K562 (cell line): ENCODE measurements around the gene TMEM150C. TPM values are rescaled to one million over a fixed set of nuclear protein-coding genes. Genes with fewer than 3 reads are reported as not detected.

Source experiments
- ATAC-seq: fragments of 200-7000 bp; cut with Tn5 transposase; 3 replicates; pipeline ENCODE4 v1.9.1; 2020; ENCODE audit warnings: moderate library complexity
- BruUV-seq: library from RNA; stranded (reverse); fragments of 400-500 nt; replicated peaks from 2 replicates; lab custom pipeline; 2021; lab: Mats Ljungman, UMichigan
- CTCF ChIA-PET: fragments of 300-600 bp; formaldehyde crosslinking; extraction: SDS; loops from one replicate; lab custom pipeline; 2021; ENCODE audit warnings: low intra/inter-chr PET ratio; lab: Yijun Ruan, JAX
- POLR2A ChIA-PET: fragments of 300-600, 350-650 bp; sonication (Branson Sonifier 250); formaldehyde crosslinking; extraction: SDS; loops from one replicate; lab custom pipeline; 2021; ENCODE audit warnings: antibody characterized with exemption, inconsistent platforms; lab: Yijun Ruan, JAX
- DNase-seq, 4 experiments: peaks; one replicate each; pipeline versions ENCODE4 v3.0.0 to v3.0.0-alpha.2; 2011 to 2018; ENCODE audit warnings: low spot score in 3 of 4, mixed read lengths in 3 of 4; ENCODE audit errors: extremely low read depth in 1 of 4
- FAIRE-seq: peaks from 2 replicates; lab custom pipeline; 2011; peaks lifted over from hg19 to GRCh38; lab: Jason Lieb, UNC
- H2AFZ ChIP-seq: 2 replicates; pipeline ENCODE4 v1.6.0; 2011; ENCODE audit warnings: low read depth, low read length, control low read depth, inconsistent platforms
- H3K27ac ChIP-seq: fragments of 200-600 bp; 3 replicates; pipeline ENCODE4 v1.8.0; 2011; ENCODE audit warnings: low read depth, mild to moderate bottlenecking, control low read depth, inconsistent platforms, low read length, moderate library complexity, mixed read lengths; ENCODE audit errors: extremely low read depth
- H3K27me3 ChIP-seq, 2 experiments: fragments of 300-600 bp in 1 of 2; 2 replicates in 1 of 2; 3 replicates in 1 of 2; pipeline versions ENCODE4 v1.6.0 to v1.8.0; 2011; ENCODE audit warnings: inconsistent platforms in 2 of 2, low read length in 2 of 2, mild to moderate bottlenecking in 1 of 2, mixed read lengths in 1 of 2, moderate library complexity in 1 of 2; ENCODE audit not compliant: control insufficient read depth in 2 of 2, insufficient read depth in 2 of 2
- H3K36me3 ChIP-seq: fragments of 300-600 bp; 3 replicates; pipeline ENCODE4 v1.8.0; 2011; ENCODE audit warnings: mild to moderate bottlenecking, low read length, inconsistent platforms; ENCODE audit not compliant: control insufficient read depth, insufficient read depth
- H3K4me1 ChIP-seq, 2 experiments: fragments of 200-600 bp in 1 of 2; replicated peaks in 1 of 2; 2 replicates in 1 of 2; 3 replicates in 1 of 2; pipeline versions ENCODE4 v1.5.1 to v1.8.0; 2011; ENCODE audit warnings: inconsistent platforms in 2 of 2, low read length in 2 of 2, mild to moderate bottlenecking in 1 of 2, mixed read lengths in 1 of 2, moderate library complexity in 1 of 2; ENCODE audit not compliant: control insufficient read depth in 2 of 2, insufficient read depth in 2 of 2
- H3K4me2 ChIP-seq: 2 replicates; pipeline ENCODE4 v1.6.1; 2011; ENCODE audit warnings: low read length, control low read depth, inconsistent platforms, mixed read lengths; ENCODE audit not compliant: insufficient read depth
- H3K4me3 ChIP-seq: fragments of 200-600 bp; sonication (generic), shearing (Covaris generic); 2 replicates; pipeline ENCODE4 v1.5.1; 2016; ENCODE audit warnings: control low read depth, inconsistent platforms
- H3K79me2 ChIP-seq: fragments of 200-600 bp; 3 replicates; pipeline ENCODE4 v1.8.0; 2011; ENCODE audit warnings: low read length, inconsistent platforms; ENCODE audit not compliant: control insufficient read depth, insufficient read depth
- H3K9ac ChIP-seq, 2 experiments: 2 replicates each; pipeline versions ENCODE4 v1.6.0 to v1.6.1; 2011; ENCODE audit warnings: low read depth in 2 of 2, low read length in 2 of 2, control low read depth in 1 of 2, inconsistent platforms in 1 of 2, mild to moderate bottlenecking in 1 of 2, mixed read lengths in 1 of 2; ENCODE audit not compliant: insufficient read depth in 1 of 2
- H3K9me1 ChIP-seq: one replicate; pipeline ENCODE4 v1.6.0; 2011; ENCODE audit warnings: inconsistent platforms, mild to moderate bottlenecking, low read length, moderate library complexity; ENCODE audit not compliant: control insufficient read depth, insufficient read depth
- H3K9me3 ChIP-seq: replicated peaks from 2 replicates; pipeline ENCODE4 v1.5.1; 2011; ENCODE audit warnings: low read depth, low read length, inconsistent platforms; ENCODE audit not compliant: control insufficient read depth, insufficient read depth
- H4K20me1 ChIP-seq: replicated peaks from 2 replicates; pipeline ENCODE4 v1.6.1; 2011; ENCODE audit warnings: low read length, inconsistent platforms, mixed read lengths; ENCODE audit not compliant: control insufficient read depth, insufficient read depth
- KLF13 ChIP-seq: fragments of 450-650 bp; IDR thresholded peaks from 2 replicates; pipeline ENCODE4 v1.6.1; 2016; ENCODE audit warnings: missing genetic modification characterization, low read depth, mild to moderate bottlenecking, missing compliant biosample characterization, moderate library complexity, borderline replicate concordance
- RBM17 ChIP-seq: fragments of 200-400 bp; formaldehyde crosslinking; IDR thresholded peaks from 2 replicates; pipeline ENCODE4 v1.6.1; 2017; ENCODE audit warnings: low read depth, mild to moderate bottlenecking, low read length, borderline replicate concordance
- ZFP30 ChIP-seq: fragments of 250-450 bp; sonication (Bioruptor Pico); IDR thresholded peaks from 2 replicates; pipeline ENCODE4 v1.8.0; 2022; ENCODE audit warnings: moderate library complexity, mild to moderate bottlenecking, inconsistent platforms, borderline replicate concordance
- ZFP36 ChIP-seq: fragments of 150-350 bp; IDR thresholded peaks from 2 replicates; pipeline ENCODE4 v1.6.1; 2018; ENCODE audit warnings: low read length, low read depth; ENCODE audit not compliant: partially characterized antibody
- ZNF274 ChIP-seq: IDR thresholded peaks from 2 replicates; pipeline ENCODE4 v1.6.1; 2011; ENCODE audit warnings: low read depth, mild to moderate bottlenecking, low read length, moderate library complexity, borderline replicate concordance
- WGBS: fragments of 100-300 bp; shearing (Covaris generic); methylation state at CpG from one replicate; pipeline ENCODE4 v1.1.6; 2016; ENCODE audit warnings: low coverage, mixed read lengths; ENCODE audit not compliant: insufficient coverage; ENCODE audit errors: missing lambda C conversion rate; 5-methylcytosine and 5-hydroxymethylcytosine counted together
- in situ Hi-C: fragments of 300-500 bp; cut with MboI; formaldehyde crosslinking; loops from 4 replicates; pipeline ENCODE4 v1.15.0; 2018; ENCODE audit warnings: inconsistent platforms, mixed read lengths
- intact Hi-C: fragments of 100-400 bp; cut with micrococcal nuclease; formaldehyde crosslinking; loops from 2 replicates; pipeline ENCODE4 v1.14.2; 2022
- polyA plus RNA-seq, 8 experiments: library from polyadenylated mRNA; depleted of rRNA in 4 of 8; stranded (reverse) in 5 of 8; unstranded in 3 of 8; fragments of >200 nt; fragmentation: Nextera tagmentation in 2 of 8; fragmentation: Illumina TruSeq in 1 of 8; extraction: Ambion mirVana in 2 of 8; extraction: Trizol in 1 of 8; gene quantifications; 2 replicates each; pipeline versions ENCODE4 v1.2.1 to v1.2.3, GENCODE V29; 2011 to 2014; ENCODE audit warnings: inconsistent platforms in 1 of 8, missing spikeins in 1 of 8
- total RNA-seq, 7 experiments: library from RNA; depleted of rRNA in 6 of 7; stranded (reverse); fragments of >200 nt in 6 of 7; fragmentation: Illumina TruSeq in 2 of 7; extraction: Trizol in 2 of 7; gene quantifications; 2 replicates each; pipeline versions ENCODE4 v1.2.1 to v1.2.3, GENCODE V29; 2011 to 2021; ENCODE audit warnings: low replicate concordance in 1 of 7

Gene TMEM150C
- total and polyA plus RNA-seq, 9 of the 15 experiments (the other 6 are each of a cell fraction or from before 2014, with no cell fraction given), result 0.07 TPM; not detected in 8

- TF ChIP-seq ZFP30, result no peak
- TF ChIP-seq RBM17, result no peak
Observed at GRCh38 chr4:82606622-82607021, 44.8 kb upstream of the TMEM150C start (continued).

GRCh38 chr4:82604522-82604921 is 42.7 kb upstream of the TMEM150C start:
- H3K79me2 ChIP-seq, result no peaks in the 10 kb centered on the region
- DNase-seq (no peak), FAIRE-seq (no peak), ATAC-seq (no peak)
- H3K4me1 ChIP-seq, result no peaks in the 10 kb centered on the region
- no peaks in the 10 kb centered on the region for H3K9me3 ChIP-seq
- H4K20me1 ChIP-seq, result no peaks in the 10 kb centered on the region
- CTCF ChIA-PET, result no interaction called here
- H3K4me2 ChIP-seq, result no peak overlapping the region
- POLR2A ChIA-PET, result no interaction called here
- H2AFZ ChIP-seq, result no peak overlapping the region
- no peaks in the 10 kb centered on the region for H3K9me1 ChIP-seq
- in situ Hi-C loops (no loop called here), intact Hi-C loops (loop anchor here (5.0 kb wide), 1 partner anchor 142 kb away; no protein-coding TSS in a partner anchor)
- H3K9ac ChIP-seq, result no peak overlapping the region
- no peak overlapping the region for H3K27ac ChIP-seq
- peaks cover 16 to 21% of the 10 kb centered on the region in 2 experiments; a peak in 4 of 5 replicates for H3K27me3 ChIP-seq
- WGBS, result 0% methylated on average over 1 of the region's 1 CpG
- no peaks in the 10 kb centered on the region for H3K36me3 ChIP-seq
- BruUV-seq, result no TSS peak
- H3K4me3 ChIP-seq, result no peak overlapping the region
- TF ChIP-seq ZFP36 (no peak), KLF13 (no peak), ZNF274 (no peak)
